GM12878 (cell line): Measurements from ENCODE around the gene IRF2. TPM values are rescaled to one million over a fixed set of nuclear protein-coding genes. Genes with fewer than 3 reads are reported as not detected.

Source experiments
- ATAC-seq: fragments of 200-7000 bp; cut with Tn5 transposase; 3 replicates; pipeline ENCODE4 v1.9.1; 2020; ENCODE audit warnings: mild to moderate bottlenecking, moderate library complexity
- BruUV-seq: library from RNA; stranded (reverse); fragments of 400-500 nt; replicated peaks from 2 replicates; lab custom pipeline; 2021; lab: Mats Ljungman, UMichigan
- CTCF ChIA-PET: fragments of 300-600 bp; sonication (Branson Sonifier 250); formaldehyde crosslinking; extraction: SDS; loops from one replicate; lab custom pipeline; 2021; ENCODE audit warnings: inconsistent platforms; lab: Yijun Ruan, JAX
- POLR2A ChIA-PET: fragments of 350-600 bp; formaldehyde crosslinking; extraction: SDS; loops from one replicate; lab custom pipeline; 2021; ENCODE audit warnings: inconsistent platforms; lab: Charles Lee
- RAD21 ChIA-PET: fragments of 300-600 bp; sonication (Branson Sonifier 250); formaldehyde crosslinking; loops from one replicate; lab custom pipeline; 2023; ENCODE audit warnings: antibody characterized with exemption; ENCODE audit not compliant: unreplicated experiment; lab: Charles Lee
- SMC1A ChIA-PET: fragments of 300-600 bp; sonication (Branson Sonifier 250); formaldehyde crosslinking; loops from one replicate; lab custom pipeline; 2023; ENCODE audit not compliant: unreplicated experiment, uncharacterized antibody; lab: Charles Lee
- DNase-seq: peaks from one replicate; pipeline ENCODE4 v3.0.0-alpha.2; 2011; ENCODE audit warnings: low read depth, low spot score
- FAIRE-seq: peaks from 3 replicates; lab custom pipeline; 2011; peaks lifted over from hg19 to GRCh38; lab: Jason Lieb, UNC
- H2AFZ ChIP-seq: 2 replicates; pipeline ENCODE4 v1.6.0; 2011; ENCODE audit warnings: low read depth, low read length, control low read depth; ENCODE audit not compliant: control insufficient read depth
- H3K27ac ChIP-seq: 2 replicates; pipeline ENCODE4 v1.5.1; 2011; ENCODE audit warnings: control low read depth; ENCODE audit not compliant: control insufficient read depth, insufficient read depth
- H3K27me3 ChIP-seq, 2 experiments: replicated peaks in 1 of 2; 2 replicates each; pipeline versions ENCODE4 v1.6.0 to v1.6.1; 2011; ENCODE audit warnings: low read length in 1 of 2; ENCODE audit not compliant: control insufficient read depth in 2 of 2, insufficient read depth in 2 of 2
- H3K36me3 ChIP-seq, 2 experiments: 2 replicates each; pipeline ENCODE4 v1.5.1; 2011; ENCODE audit warnings: low read length in 1 of 2; ENCODE audit not compliant: control insufficient read depth in 2 of 2, insufficient read depth in 2 of 2
- H3K4me1 ChIP-seq: 2 replicates; pipeline ENCODE4 v1.6.1; 2011; ENCODE audit warnings: mild to moderate bottlenecking, low read length, moderate library complexity, mixed read lengths; ENCODE audit not compliant: control insufficient read depth, insufficient read depth
- H3K4me2 ChIP-seq: 2 replicates; pipeline ENCODE4 v1.6.0; 2011; ENCODE audit warnings: control low read depth; ENCODE audit not compliant: control insufficient read depth, insufficient read depth
- H3K4me3 ChIP-seq: fragments of 200-600 bp; sonication (generic); 2 replicates; pipeline ENCODE4 v1.5.1; 2016
- H3K79me2 ChIP-seq: 2 replicates; pipeline ENCODE4 v1.6.0; 2011; ENCODE audit warnings: low read length; ENCODE audit not compliant: control insufficient read depth, insufficient read depth
- H3K9ac ChIP-seq: 2 replicates; pipeline ENCODE4 v1.8.0; 2011; ENCODE audit warnings: low read length, control low read depth, mixed read lengths; ENCODE audit not compliant: control insufficient read depth, insufficient read depth
- H3K9me3 ChIP-seq: replicated peaks from 3 replicates; pipeline ENCODE4 v1.5.1; 2011; ENCODE audit warnings: mild to moderate bottlenecking, low read length; ENCODE audit not compliant: control insufficient read depth, insufficient read depth
- H4K20me1 ChIP-seq: 2 replicates; pipeline ENCODE4 v1.6.0; 2011; ENCODE audit not compliant: control insufficient read depth, insufficient read depth
- BCL11A ChIP-seq: IDR thresholded peaks from 2 replicates; pipeline ENCODE4 v1.6.1; 2011; ENCODE audit warnings: low read depth, low read length
- DPF2 ChIP-seq: fragments of 450-650 bp; IDR thresholded peaks from 2 replicates; pipeline ENCODE4 v1.6.1; 2017; ENCODE audit warnings: mild to moderate bottlenecking
- EED ChIP-seq: sonication (generic); IDR thresholded peaks from 2 replicates; pipeline ENCODE4 v1.6.1; 2016; ENCODE audit warnings: antibody characterized with exemption, low read depth
- ETV6 ChIP-seq, 2 experiments: fragments of 450-650 bp in 1 of 2; IDR thresholded peaks in 1 of 2; conservative IDR thresholded peaks in 1 of 2; 2 replicates each; pipeline ENCODE4 v1.6.1; 2014; ENCODE audit warnings: antibody characterized with exemption in 1 of 2, borderline replicate concordance in 1 of 2, low read depth in 1 of 2, mild to moderate bottlenecking in 1 of 2, moderate library complexity in 1 of 2
- HDAC2 ChIP-seq: fragments of 200-600 bp; sonication (generic); IDR thresholded peaks from 2 replicates; pipeline ENCODE4 v1.6.1; 2017
- IRF3 ChIP-seq: fragments of 450-650 bp; IDR thresholded peaks from 2 replicates; pipeline ENCODE4 v1.6.1; 2014; ENCODE audit warnings: mild to moderate bottlenecking
- KAT2A ChIP-seq: conservative IDR thresholded peaks from 2 replicates; pipeline ENCODE4 v1.6.1; 2011; ENCODE audit warnings: low read depth, low read length; ENCODE audit not compliant: control insufficient read depth
- MAX ChIP-seq: IDR thresholded peaks from 2 replicates; pipeline ENCODE4 v1.6.1; 2012; ENCODE audit warnings: low read depth, low read length, improper control_type of control experiment
- NFYA ChIP-seq: IDR thresholded peaks from 2 replicates; pipeline ENCODE4 v1.6.1; 2011; ENCODE audit warnings: low read depth, mild to moderate bottlenecking, low read length, improper control_type of control experiment, borderline replicate concordance
- PAX8 ChIP-seq: fragments of 450-650 bp; IDR thresholded peaks from 2 replicates; pipeline ENCODE4 v1.6.1; 2017; ENCODE audit warnings: mild to moderate bottlenecking, moderate library complexity
- PBX3 ChIP-seq: IDR thresholded peaks from 2 replicates; pipeline ENCODE4 v1.6.1; 2011; ENCODE audit warnings: mild to moderate bottlenecking, low read depth, low read length, moderate library complexity; ENCODE audit not compliant: insufficient replicate concordance
- PKNOX1 ChIP-seq: fragments of 450-650 bp; IDR thresholded peaks from 2 replicates; pipeline ENCODE4 v1.6.1; 2016; ENCODE audit warnings: mild to moderate bottlenecking
- POLR2A ChIP-seq: IDR thresholded peaks from 2 replicates; pipeline ENCODE4 v1.6.1; 2011; ENCODE audit warnings: low read depth, mild to moderate bottlenecking, low read length
- PRDM15 ChIP-seq: fragments of 450-650 bp; formaldehyde crosslinking; IDR thresholded peaks from 2 replicates; pipeline ENCODE4 v1.4.0; 2020; ENCODE audit warnings: mild to moderate bottlenecking, moderate library complexity
- SIX5 ChIP-seq: IDR thresholded peaks from 2 replicates; pipeline ENCODE4 v1.6.1; 2011; ENCODE audit warnings: mild to moderate bottlenecking, low read depth, low read length, moderate library complexity; ENCODE audit not compliant: severe bottlenecking
- SUZ12 ChIP-seq: fragments of 200-600 bp; sonication (generic); IDR thresholded peaks from one replicate; pipeline ENCODE4 v1.6.1; 2018; ENCODE audit warnings: antibody characterized with exemption, mild to moderate bottlenecking; ENCODE audit not compliant: unreplicated experiment
- WGBS: methylation state at CpG from one replicate; pipeline ENCODE4 v1.1.6; 2016; ENCODE audit warnings: low lambda C conversion rate; ENCODE audit not compliant: insufficient replicate concordance, insufficient coverage; ENCODE audit errors: missing lambda C conversion rate; 5-methylcytosine and 5-hydroxymethylcytosine counted together
- in situ Hi-C: fragments of 300-500 bp; cut with MboI; formaldehyde crosslinking; loops from 9 replicates; pipeline ENCODE4 v1.14.3; 2018; ENCODE audit warnings: mixed read lengths
- intact Hi-C: fragments of 100-400 bp; cut with micrococcal nuclease; formaldehyde crosslinking; loops from one replicate; pipeline ENCODE4 v1.14.2; 2022; ENCODE audit not compliant: unreplicated experiment
- polyA plus RNA-seq, 11 experiments: library from polyadenylated mRNA; depleted of rRNA in 4 of 11; unstranded in 6 of 11; stranded (reverse) in 5 of 11; fragments of >200 nt; fragmentation: Nextera tagmentation in 4 of 11; fragmentation: Illumina TruSeq in 1 of 11; extraction: Ambion mirVana in 4 of 11; extraction: Trizol in 1 of 11; gene quantifications; 1 replicate in 1 of 11; 2 replicates in 10 of 11; pipeline versions ENCODE4 v1.2.1 to v1.2.3, GENCODE V29; 2011 to 2016; ENCODE audit warnings: inconsistent platforms in 2 of 11, missing spikeins in 2 of 11, low read depth in 1 of 11
- total RNA-seq, 4 experiments: library from RNA; depleted of rRNA in 3 of 4; stranded (reverse); fragments of >200 nt in 3 of 4; fragmentation: Illumina TruSeq in 1 of 4; extraction: Trizol in 1 of 4; gene quantifications; 2 replicates each; pipeline versions ENCODE4 v1.2.1 to v1.2.3, GENCODE V29; 2013 to 2021

The IRF2 gene
- total and polyA plus RNA-seq, 10 of the 15 experiments (the other 5 are each of a cell fraction or from before 2014, with no cell fraction given): 45.1 to 99.3 (median 58.9) TPM

- ATAC-seq (peak; percentile 10; the same call in 1 of the 3 replicates), DNase-seq (no peak), FAIRE-seq (no peak)
- Histone ChIP-seq H3K36me3 (peaks cover 6 to 11% of the 10 kb centered on the region in 2 experiments; a peak in 3 of 4 replicates), H4K20me1 (no peaks in the 10 kb centered on the region), H3K27ac (no peak overlapping the region), H3K9ac (no peak overlapping the region), H3K27me3 (no peaks in the 10 kb centered on the region), H3K4me2 (peak overlapping the region; percentile 17; the same call in 1 of the 2 replicates), H3K4me1 (peaks cover 45% of the 10 kb centered on the region), H3K4me3 (no peak overlapping the region), H3K9me3 (no peaks in the 10 kb centered on the region; the same call in 2 of the 3 replicates), H3K79me2 (peaks cover 89% of the 10 kb centered on the region), H2AFZ (no peak overlapping the region)
- SMC1A ChIA-PET: interaction anchor here (0.6 to 2.4 kb wide), 7 partner anchors 9 to 704 kb away, joined by 3 to 7 read pairs (median 3); no protein-coding TSS in a partner anchor
- 67% methylated on average over 5 of the region's 5 CpGs for WGBS
- intact Hi-C loops (no loop called here), in situ Hi-C loops (no loop called here)
- RAD21 ChIA-PET: no interaction called here
- CTCF ChIA-PET: no interaction called here
- BruUV-seq: no TSS peak
- POLR2A ChIA-PET: no interaction called here
- TF ChIP-seq DPF2 (no peak), PAX8 (no peak), SIX5 (no peak), NFYA (no peak), ETV6 (conservative IDR thresholded peaks at IDR 0.05 in 1 of 2, IDR thresholded peaks at IDR 0.05 in 1 of 2; ENCODE audit: borderline replicate concordance in 1 of 2, low read depth in 1 of 2) (no peak), SUZ12 (no peak), EED (no peak), PBX3 (no peak), POLR2A (no peak), PKNOX1 (no peak), PRDM15 (CRISPR knock-in tag) (no peak), MAX (no peak), HDAC2 (no peak), IRF3 (no peak), BCL11A (no peak), KAT2A (no peak)
Observed at GRCh38 chr4:184450045-184450444, 24.3 kb downstream of the IRF2 start.
